Measurements from ENCODE around the gene UTP18. TPM values are rescaled to one million over a fixed set of nuclear protein-coding genes. Genes with fewer than 3 reads are reported as not detected.

UTP18 gene
- total and polyA plus RNA-seq, 10 of the 15 experiments (the other 5 are each of a cell fraction or from before 2014, with no cell fraction given), result 31.0 to 111 (median 58.8) TPM

DNA sequence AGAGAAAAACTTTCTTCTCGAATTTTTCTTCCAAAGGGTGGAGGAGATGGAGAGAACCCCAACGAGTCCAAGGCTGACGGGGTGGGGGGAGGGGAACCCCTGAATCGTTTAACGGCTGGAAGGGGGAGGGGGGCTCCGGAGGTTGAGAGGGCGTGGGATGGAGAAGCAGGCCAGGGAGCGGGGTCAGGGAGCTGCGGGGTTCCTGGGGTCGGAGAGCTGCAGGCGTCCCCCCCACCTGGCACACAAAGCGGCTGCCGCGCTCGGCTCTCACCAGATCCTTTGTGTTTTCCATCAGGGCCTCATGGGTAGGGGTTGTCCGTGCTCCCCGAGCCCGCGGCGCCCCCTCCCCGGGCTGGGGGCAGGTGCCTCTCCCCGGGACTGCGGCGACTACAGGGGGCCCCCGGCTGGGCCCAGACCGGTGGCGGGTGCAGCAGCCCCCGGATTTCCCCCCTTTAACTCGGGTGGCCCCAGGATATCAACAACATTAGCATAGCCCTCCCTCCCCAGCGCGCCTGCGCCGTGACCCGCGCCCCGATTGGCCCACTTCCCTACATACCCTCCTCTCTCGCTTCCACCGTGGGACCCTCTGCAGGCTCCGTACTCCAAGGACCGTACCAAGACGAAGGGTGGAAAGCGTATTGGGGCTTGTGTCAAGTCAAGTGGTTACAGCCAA is 646 bp upstream of the UTP18 start, which contains the start of gene MBTD1 (continued):
- TF ChIP-seq, protein P1, sequence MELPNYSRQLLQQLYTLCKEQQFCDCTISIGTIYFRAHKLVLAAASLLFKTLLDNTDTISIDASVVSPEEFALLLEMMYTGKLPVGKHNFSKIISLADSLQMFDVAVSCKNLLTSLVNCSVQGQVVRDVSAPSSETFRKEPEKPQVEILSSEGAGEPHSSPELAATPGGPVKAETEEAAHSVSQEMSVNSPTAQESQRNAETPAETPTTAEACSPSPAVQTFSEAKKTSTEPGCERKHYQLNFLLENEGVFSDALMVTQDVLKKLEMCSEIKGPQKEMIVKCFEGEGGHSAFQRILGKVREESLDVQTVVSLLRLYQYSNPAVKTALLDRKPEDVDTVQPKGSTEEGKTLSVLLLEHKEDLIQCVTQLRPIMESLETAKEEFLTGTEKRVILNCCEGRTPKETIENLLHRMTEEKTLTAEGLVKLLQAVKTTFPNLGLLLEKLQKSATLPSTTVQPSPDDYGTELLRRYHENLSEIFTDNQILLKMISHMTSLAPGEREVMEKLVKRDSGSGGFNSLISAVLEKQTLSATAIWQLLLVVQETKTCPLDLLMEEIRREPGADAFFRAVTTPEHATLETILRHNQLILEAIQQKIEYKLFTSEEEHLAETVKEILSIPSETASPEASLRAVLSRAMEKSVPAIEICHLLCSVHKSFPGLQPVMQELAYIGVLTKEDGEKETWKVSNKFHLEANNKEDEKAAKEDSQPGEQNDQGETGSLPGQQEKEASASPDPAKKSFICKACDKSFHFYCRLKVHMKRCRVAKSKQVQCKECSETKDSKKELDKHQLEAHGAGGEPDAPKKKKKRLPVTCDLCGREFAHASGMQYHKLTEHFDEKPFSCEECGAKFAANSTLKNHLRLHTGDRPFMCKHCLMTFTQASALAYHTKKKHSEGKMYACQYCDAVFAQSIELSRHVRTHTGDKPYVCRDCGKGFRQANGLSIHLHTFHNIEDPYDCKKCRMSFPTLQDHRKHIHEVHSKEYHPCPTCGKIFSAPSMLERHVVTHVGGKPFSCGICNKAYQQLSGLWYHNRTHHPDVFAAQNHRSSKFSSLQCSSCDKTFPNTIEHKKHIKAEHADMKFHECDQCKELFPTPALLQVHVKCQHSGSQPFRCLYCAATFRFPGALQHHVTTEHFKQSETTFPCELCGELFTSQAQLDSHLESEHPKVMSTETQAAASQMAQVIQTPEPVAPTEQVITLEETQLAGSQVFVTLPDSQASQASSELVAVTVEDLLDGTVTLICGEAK (IDR thresholded peaks at IDR 0.05; ENCODE audit: borderline replicate concordance), result no peak
- no peak for TF ChIP-seq TCF12 (IDR thresholded peaks at IDR 0.05; ENCODE audit: low read depth, low read length)
- TF ChIP-seq HDAC6 (IDR thresholded peaks at IDR 0.05; ENCODE audit: unreplicated experiment), result no peak
- no peak for TF ChIP-seq SUPT20H (IDR thresholded peaks at IDR 0.05; ENCODE audit: borderline replicate concordance, control insufficient read depth, low read depth, low read length)
- TF ChIP-seq MEF2B (IDR thresholded peaks at IDR 0.05; ENCODE audit: partially characterized antibody, poor library complexity, severe bottlenecking), result no peak
- TF ChIP-seq, protein P2, sequence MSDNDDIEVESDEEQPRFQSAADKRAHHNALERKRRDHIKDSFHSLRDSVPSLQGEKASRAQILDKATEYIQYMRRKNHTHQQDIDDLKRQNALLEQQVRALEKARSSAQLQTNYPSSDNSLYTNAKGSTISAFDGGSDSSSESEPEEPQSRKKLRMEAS (IDR thresholded peaks at IDR 0.05; ENCODE audit: low read depth, low read length), result no peak
- TF ChIP-seq NRF1 (conservative IDR thresholded peaks at IDR 0.05; ENCODE audit: low read depth, low read length), result peak; percentile 72
- TF ChIP-seq NR2C1 (IDR thresholded peaks at IDR 0.05), result peak; percentile 89
- no peak for TF ChIP-seq ZNF207 (IDR thresholded peaks at IDR 0.05; ENCODE audit: borderline replicate concordance)
- no peak for TF ChIP-seq IRF4 (IDR thresholded peaks at IDR 0.05; ENCODE audit: low read depth, low read length)
- TF ChIP-seq CREM (IDR thresholded peaks at IDR 0.05; ENCODE audit: low read depth), result no peak
- TF ChIP-seq POU2F2 (IDR thresholded peaks at IDR 0.05; ENCODE audit: borderline replicate concordance, low read depth, low read length), result peak; percentile 18; the same call in 1 of the 3 replicates
- TF ChIP-seq, protein P3, sequence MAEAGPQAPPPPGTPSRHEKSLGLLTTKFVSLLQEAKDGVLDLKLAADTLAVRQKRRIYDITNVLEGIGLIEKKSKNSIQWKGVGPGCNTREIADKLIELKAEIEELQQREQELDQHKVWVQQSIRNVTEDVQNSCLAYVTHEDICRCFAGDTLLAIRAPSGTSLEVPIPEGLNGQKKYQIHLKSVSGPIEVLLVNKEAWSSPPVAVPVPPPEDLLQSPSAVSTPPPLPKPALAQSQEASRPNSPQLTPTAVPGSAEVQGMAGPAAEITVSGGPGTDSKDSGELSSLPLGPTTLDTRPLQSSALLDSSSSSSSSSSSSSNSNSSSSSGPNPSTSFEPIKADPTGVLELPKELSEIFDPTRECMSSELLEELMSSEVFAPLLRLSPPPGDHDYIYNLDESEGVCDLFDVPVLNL (IDR thresholded peaks at IDR 0.05; ENCODE audit: low read depth, low read length), result no peak
- TF ChIP-seq, protein P4, sequence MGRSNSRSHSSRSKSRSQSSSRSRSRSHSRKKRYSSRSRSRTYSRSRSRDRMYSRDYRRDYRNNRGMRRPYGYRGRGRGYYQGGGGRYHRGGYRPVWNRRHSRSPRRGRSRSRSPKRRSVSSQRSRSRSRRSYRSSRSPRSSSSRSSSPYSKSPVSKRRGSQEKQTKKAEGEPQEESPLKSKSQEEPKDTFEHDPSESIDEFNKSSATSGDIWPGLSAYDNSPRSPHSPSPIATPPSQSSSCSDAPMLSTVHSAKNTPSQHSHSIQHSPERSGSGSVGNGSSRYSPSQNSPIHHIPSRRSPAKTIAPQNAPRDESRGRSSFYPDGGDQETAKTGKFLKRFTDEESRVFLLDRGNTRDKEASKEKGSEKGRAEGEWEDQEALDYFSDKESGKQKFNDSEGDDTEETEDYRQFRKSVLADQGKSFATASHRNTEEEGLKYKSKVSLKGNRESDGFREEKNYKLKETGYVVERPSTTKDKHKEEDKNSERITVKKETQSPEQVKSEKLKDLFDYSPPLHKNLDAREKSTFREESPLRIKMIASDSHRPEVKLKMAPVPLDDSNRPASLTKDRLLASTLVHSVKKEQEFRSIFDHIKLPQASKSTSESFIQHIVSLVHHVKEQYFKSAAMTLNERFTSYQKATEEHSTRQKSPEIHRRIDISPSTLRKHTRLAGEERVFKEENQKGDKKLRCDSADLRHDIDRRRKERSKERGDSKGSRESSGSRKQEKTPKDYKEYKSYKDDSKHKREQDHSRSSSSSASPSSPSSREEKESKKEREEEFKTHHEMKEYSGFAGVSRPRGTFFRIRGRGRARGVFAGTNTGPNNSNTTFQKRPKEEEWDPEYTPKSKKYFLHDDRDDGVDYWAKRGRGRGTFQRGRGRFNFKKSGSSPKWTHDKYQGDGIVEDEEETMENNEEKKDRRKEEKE (IDR thresholded peaks at IDR 0.05), result no peak
- TF ChIP-seq IKZF1 (conservative IDR thresholded peaks at IDR 0.05), result no peak
- TF ChIP-seq, protein P5, sequence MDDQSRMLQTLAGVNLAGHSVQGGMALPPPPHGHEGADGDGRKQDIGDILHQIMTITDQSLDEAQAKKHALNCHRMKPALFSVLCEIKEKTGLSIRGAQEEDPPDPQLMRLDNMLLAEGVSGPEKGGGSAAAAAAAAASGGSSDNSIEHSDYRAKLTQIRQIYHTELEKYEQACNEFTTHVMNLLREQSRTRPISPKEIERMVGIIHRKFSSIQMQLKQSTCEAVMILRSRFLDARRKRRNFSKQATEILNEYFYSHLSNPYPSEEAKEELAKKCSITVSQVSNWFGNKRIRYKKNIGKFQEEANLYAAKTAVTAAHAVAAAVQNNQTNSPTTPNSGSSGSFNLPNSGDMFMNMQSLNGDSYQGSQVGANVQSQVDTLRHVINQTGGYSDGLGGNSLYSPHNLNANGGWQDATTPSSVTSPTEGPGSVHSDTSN (IDR thresholded peaks at IDR 0.05; ENCODE audit: insufficient replicate concordance, low read depth, low read length), result no peak
- TF ChIP-seq RBBP5 (conservative IDR thresholded peaks at IDR 0.05), result peak; percentile 67; the same call in 1 of the 2 replicates
- TF ChIP-seq, protein P6, sequence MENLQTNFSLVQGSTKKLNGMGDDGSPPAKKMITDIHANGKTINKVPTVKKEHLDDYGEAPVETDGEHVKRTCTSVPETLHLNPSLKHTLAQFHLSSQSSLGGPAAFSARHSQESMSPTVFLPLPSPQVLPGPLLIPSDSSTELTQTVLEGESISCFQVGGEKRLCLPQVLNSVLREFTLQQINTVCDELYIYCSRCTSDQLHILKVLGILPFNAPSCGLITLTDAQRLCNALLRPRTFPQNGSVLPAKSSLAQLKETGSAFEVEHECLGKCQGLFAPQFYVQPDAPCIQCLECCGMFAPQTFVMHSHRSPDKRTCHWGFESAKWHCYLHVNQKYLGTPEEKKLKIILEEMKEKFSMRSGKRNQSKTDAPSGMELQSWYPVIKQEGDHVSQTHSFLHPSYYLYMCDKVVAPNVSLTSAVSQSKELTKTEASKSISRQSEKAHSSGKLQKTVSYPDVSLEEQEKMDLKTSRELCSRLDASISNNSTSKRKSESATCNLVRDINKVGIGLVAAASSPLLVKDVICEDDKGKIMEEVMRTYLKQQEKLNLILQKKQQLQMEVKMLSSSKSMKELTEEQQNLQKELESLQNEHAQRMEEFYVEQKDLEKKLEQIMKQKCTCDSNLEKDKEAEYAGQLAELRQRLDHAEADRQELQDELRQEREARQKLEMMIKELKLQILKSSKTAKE (IDR thresholded peaks at IDR 0.05; ENCODE audit: low read depth, poor library complexity, severe bottlenecking), result no peak

Data from GM12878 (cell line).